SK-N-SH (cell line): ENCODE measurements around the gene EOGT. TPM values are rescaled to one million over a fixed set of nuclear protein-coding genes. Genes with fewer than 3 reads are reported as not detected.

Experiments
- CTCF ChIA-PET: fragments of 300-600, 350-600 bp; formaldehyde crosslinking; extraction: SDS; loops from one replicate; lab custom pipeline; 2021; lab: Yijun Ruan, JAX
- POLR2A ChIA-PET: fragments of 350-600 bp; sonication (Branson Sonifier 250); formaldehyde crosslinking; extraction: SDS; loops from one replicate; lab custom pipeline; 2020; ENCODE audit warnings: antibody characterized with exemption, inconsistent platforms; lab: Yijun Ruan, JAX
- DNase-seq: peaks from one replicate; pipeline ENCODE4 v3.0.0; 2012
- H2AFZ ChIP-seq: fragments of 200-600 bp; sonication (generic); 2 replicates; pipeline ENCODE4 v1.8.1; 2016; ENCODE audit warnings: antibody characterized with exemption, mild to moderate bottlenecking, low read depth
- H3F3A ChIP-seq: fragments of 200-600 bp; sonication (generic); replicated peaks from 2 replicates; pipeline ENCODE3; 2016; ENCODE audit warnings: antibody characterized with exemption, mild to moderate bottlenecking; ENCODE audit not compliant: insufficient read depth
- H3K27ac ChIP-seq, 2 experiments: fragments of 200-500 bp in 1 of 2; fragments of 200-600 bp in 1 of 2; sonication (Bioruptor generic) in 1 of 2; sonication (generic), shearing (Covaris generic) in 1 of 2; 2 replicates each; pipeline versions ENCODE4 v1.5.1 to v1.6.1; 2014 to 2016; ENCODE audit warnings: low read depth in 2 of 2, inconsistent platforms in 1 of 2, low read length in 1 of 2, mild to moderate bottlenecking in 1 of 2, mixed read lengths in 1 of 2
- H3K27me3 ChIP-seq: fragments of 200-600 bp; sonication (generic), shearing (Covaris generic); 2 replicates; pipeline ENCODE4 v1.6.1; 2016; ENCODE audit warnings: mixed run types; ENCODE audit not compliant: insufficient read depth
- H3K36me3 ChIP-seq, 2 experiments: fragments of 200-500 bp in 1 of 2; fragments of 200-600 bp in 1 of 2; sonication (Bioruptor generic) in 1 of 2; sonication (generic) in 1 of 2; replicated peaks in 1 of 2; 2 replicates each; pipeline versions ENCODE3 to v1.5.1; 2014 to 2016; ENCODE audit warnings: low read length in 1 of 2, mild to moderate bottlenecking in 1 of 2; ENCODE audit not compliant: insufficient read depth in 2 of 2, control insufficient read depth in 1 of 2
- H3K4me1 ChIP-seq, 2 experiments: fragments of 200-500 bp in 1 of 2; fragments of 200-600 bp in 1 of 2; sonication (Bioruptor generic) in 1 of 2; sonication (generic), shearing (Covaris generic) in 1 of 2; 2 replicates each; pipeline versions ENCODE4 v1.5.1 to v1.6.1; 2014 to 2016; ENCODE audit warnings: low read depth in 1 of 2, low read length in 1 of 2, mixed run types in 1 of 2; ENCODE audit not compliant: insufficient read depth in 2 of 2, control insufficient read depth in 1 of 2
- H3K4me2 ChIP-seq: fragments of 200-600 bp; sonication (generic), shearing (Covaris generic); 2 replicates; pipeline ENCODE4 v1.6.1; 2017; ENCODE audit warnings: mixed run types
- H3K4me3 ChIP-seq, 2 experiments: fragments of 200-500 bp in 1 of 2; fragments of 200-600 bp in 1 of 2; sonication (Bioruptor generic) in 1 of 2; sonication (generic), shearing (Covaris generic) in 1 of 2; 2 replicates each; pipeline versions ENCODE4 v1.5.1 to v1.8.1; 2014 to 2016; ENCODE audit warnings: low read depth in 2 of 2, inconsistent platforms in 1 of 2, low read length in 1 of 2, mild to moderate bottlenecking in 1 of 2, mixed read lengths in 1 of 2, moderate library complexity in 1 of 2
- H3K79me2 ChIP-seq: fragments of 200-600 bp; sonication (generic); 2 replicates; pipeline ENCODE4 v1.8.1; 2017; ENCODE audit warnings: mild to moderate bottlenecking; ENCODE audit not compliant: insufficient read depth
- H3K9ac ChIP-seq: fragments of 200-600 bp; sonication (generic); 2 replicates; pipeline ENCODE4 v1.6.1; 2017; ENCODE audit warnings: mixed run types
- H3K9me2 ChIP-seq: fragments of 200-600 bp; sonication (generic); 2 replicates; pipeline ENCODE4 v1.6.1; 2017; ENCODE audit warnings: mixed run types
- H3K9me3 ChIP-seq: fragments of 200-600 bp; sonication (generic); 2 replicates; pipeline ENCODE4 v1.6.1; 2017; ENCODE audit warnings: mixed run types, mild to moderate bottlenecking, moderate library complexity
- H4K20me1 ChIP-seq: fragments of 200-600 bp; sonication (generic); 2 replicates; pipeline ENCODE4 v1.6.1; 2017; ENCODE audit warnings: mild to moderate bottlenecking, mixed run types; ENCODE audit not compliant: insufficient read depth
- CHD2 ChIP-seq: fragments of 150-350 bp; IDR thresholded peaks from 2 replicates; pipeline ENCODE4 v1.6.1; 2018; ENCODE audit warnings: low read length; ENCODE audit not compliant: partially characterized antibody
- ELF1 ChIP-seq: IDR thresholded peaks from 2 replicates; pipeline ENCODE4 v1.4.0; 2012
- EZH2phosphoT487 ChIP-seq: fragments of 200-600 bp; sonication (generic); IDR thresholded peaks from 2 replicates; pipeline ENCODE4 v1.6.1; 2017; ENCODE audit warnings: low read depth, mixed run types, mild to moderate bottlenecking, antibody characterized with exemption, moderate library complexity, borderline replicate concordance
- FOXM1 ChIP-seq: IDR thresholded peaks from 2 replicates; pipeline ENCODE4 v1.4.0; 2012; ENCODE audit warnings: low read depth, mild to moderate bottlenecking
- GATA2 ChIP-seq: sonication (generic); formaldehyde crosslinking; IDR thresholded peaks from 2 replicates; pipeline ENCODE4 v1.5.0; 2020; ENCODE audit warnings: mild to moderate bottlenecking, missing genetic modification reagents
- NRF1 ChIP-seq: IDR thresholded peaks from 2 replicates; pipeline ENCODE4 v1.6.1; 2012; ENCODE audit warnings: low read depth, mild to moderate bottlenecking, low read length
- PBX3 ChIP-seq: IDR thresholded peaks from 2 replicates; pipeline ENCODE4; 2012
- RAD21 ChIP-seq: IDR thresholded peaks from 2 replicates; pipeline ENCODE4 v1.6.1; 2012; ENCODE audit warnings: mild to moderate bottlenecking, low read length
- RCOR1 ChIP-seq: fragments of 150-350 bp; IDR thresholded peaks from 2 replicates; pipeline ENCODE4 v1.6.1; 2017; ENCODE audit warnings: antibody characterized with exemption, low read length
- SIN3A ChIP-seq: IDR thresholded peaks from 2 replicates; pipeline ENCODE4 v1.6.1; 2012; ENCODE audit warnings: low read depth, mild to moderate bottlenecking, low read length, moderate library complexity, borderline replicate concordance
- SMC3 ChIP-seq: IDR thresholded peaks from 2 replicates; pipeline ENCODE4 v1.6.1; 2012; ENCODE audit warnings: low read depth, low read length, improper control_type of control experiment
- TAF1 ChIP-seq: IDR thresholded peaks from 2 replicates; pipeline ENCODE4 v1.6.1; 2012; ENCODE audit warnings: low read depth, mild to moderate bottlenecking, low read length, moderate library complexity, borderline replicate concordance
- TCF12 ChIP-seq: IDR thresholded peaks from 2 replicates; pipeline ENCODE4 v1.4.0; 2012
- TEAD4 ChIP-seq: IDR thresholded peaks from 2 replicates; pipeline ENCODE4 v1.4.0; 2012; ENCODE audit warnings: mild to moderate bottlenecking, borderline replicate concordance; ENCODE audit not compliant: insufficient read depth
- WGBS: methylation state at CpG from one replicate; pipeline ENCODE4 v1.1.6; 2017; ENCODE audit warnings: low lambda C conversion rate; 5-methylcytosine and 5-hydroxymethylcytosine counted together
- polyA plus RNA-seq, 3 experiments: library from polyadenylated mRNA; depleted of rRNA; stranded (reverse); fragments of >200 nt; gene quantifications; 2 replicates each; pipeline ENCODE4 v1.2.3, GENCODE V29; 2012
- TF ChIP-seq, protein P1 (sequence below): fragments of 150-350 bp; IDR thresholded peaks from 2 replicates; pipeline ENCODE4 v1.6.1; 2016; ENCODE audit warnings: mild to moderate bottlenecking, low read depth, low read length
- TF ChIP-seq, protein P2 (sequence below): fragments of 200-600 bp; sonication (generic); IDR thresholded peaks from 2 replicates; pipeline ENCODE4 v1.6.1; 2017; ENCODE audit warnings: antibody characterized with exemption, mild to moderate bottlenecking, moderate library complexity
- TF ChIP-seq, protein P3 (sequence below): IDR thresholded peaks from 2 replicates; pipeline ENCODE4 v1.4.0; 2012; ENCODE audit warnings: low read depth, borderline replicate concordance

The EOGT gene
- polyA plus RNA-seq, 1 of the 3 experiments (the other 2 are of a cell fraction) = 6.0 TPM

DNA sequence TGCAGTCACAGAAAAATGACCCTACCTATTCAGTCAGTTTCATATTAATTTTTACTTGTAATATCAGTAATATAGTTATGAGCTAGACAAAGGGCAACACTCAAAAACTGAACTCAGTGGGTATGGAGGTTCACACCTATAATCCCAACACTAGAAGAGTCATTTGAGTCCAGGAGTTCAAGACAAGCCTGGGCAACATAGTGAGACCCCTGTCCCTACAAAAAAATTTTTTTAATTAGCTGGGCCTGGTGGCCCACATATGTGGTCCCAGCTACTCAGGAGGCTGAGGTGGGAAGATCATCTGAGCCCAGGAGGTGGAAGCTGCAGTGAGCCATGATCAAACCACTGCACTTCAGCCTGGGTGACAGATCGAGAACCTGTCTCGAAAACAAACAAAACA, 35.5 kb upstream of the EOGT start:
- Histone ChIP-seq H2AFZ (no peak overlapping the region), H3K79me2 (peaks cover 75% of the 10 kb centered on the region), H3K4me3 (no peak overlapping the region), H3K9ac (no peak overlapping the region), H4K20me1 (peaks cover 20% of the 10 kb centered on the region), H3K36me3 (peaks cover 38 to 45% of the 10 kb centered on the region in 2 experiments), H3K4me1 (peaks cover 0 to 2% of the 10 kb centered on the region in 2 experiments; a peak in 2 of 4 replicates), H3K27ac (no peak overlapping the region), H3F3A (peaks cover 8% of the 10 kb centered on the region), H3K4me2 (peak overlapping the region; percentile 96; the same call in 1 of the 2 replicates), H3K9me3 (no peaks in the 10 kb centered on the region), H3K27me3 (no peaks in the 10 kb centered on the region), H3K9me2 (no peaks in the 10 kb centered on the region)
- WGBS = 97% methylated on average over 2 of the region's 2 CpGs
- POLR2A ChIA-PET = no interaction called here
- CTCF ChIA-PET = interaction anchor here (0.7 kb wide), 1 partner anchor 13 kb away, joined by 4 read pairs; no protein-coding TSS in a partner anchor
- DNase-seq = no peak
- TF ChIP-seq GATA2 (no peak), PBX3 (no peak), FOXM1 (no peak), SMC3 (no peak), SIN3A (no peak), TCF12 (no peak), TEAD4 (no peak), EZH2phosphoT487 (no peak)
- TF ChIP-seq, protein P1, sequence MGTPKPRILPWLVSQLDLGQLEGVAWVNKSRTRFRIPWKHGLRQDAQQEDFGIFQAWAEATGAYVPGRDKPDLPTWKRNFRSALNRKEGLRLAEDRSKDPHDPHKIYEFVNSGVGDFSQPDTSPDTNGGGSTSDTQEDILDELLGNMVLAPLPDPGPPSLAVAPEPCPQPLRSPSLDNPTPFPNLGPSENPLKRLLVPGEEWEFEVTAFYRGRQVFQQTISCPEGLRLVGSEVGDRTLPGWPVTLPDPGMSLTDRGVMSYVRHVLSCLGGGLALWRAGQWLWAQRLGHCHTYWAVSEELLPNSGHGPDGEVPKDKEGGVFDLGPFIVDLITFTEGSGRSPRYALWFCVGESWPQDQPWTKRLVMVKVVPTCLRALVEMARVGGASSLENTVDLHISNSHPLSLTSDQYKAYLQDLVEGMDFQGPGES = no peak

DNA sequence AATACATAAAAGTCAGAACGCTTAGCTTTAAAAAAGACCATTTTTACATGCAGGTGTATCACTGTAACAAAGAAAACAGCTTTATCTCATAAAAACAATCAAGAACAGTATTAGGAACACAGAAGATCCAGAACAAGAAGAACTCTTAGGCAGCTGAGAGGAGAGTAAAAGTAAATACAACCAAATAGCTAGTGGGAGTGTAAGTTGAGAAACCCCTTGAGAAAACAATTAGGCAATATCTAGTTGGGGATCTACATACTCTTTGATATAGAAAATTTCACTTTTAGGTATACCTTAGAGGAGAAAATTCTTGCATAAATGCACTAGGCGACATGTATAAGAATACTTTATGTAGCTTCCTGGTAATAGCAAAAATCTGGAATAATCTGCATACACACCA, 31.1 kb upstream of the EOGT start:
- POLR2A ChIA-PET = no interaction called here
- Histone ChIP-seq H3K4me3 (no peak overlapping the region), H3K4me1 (no peaks in the 10 kb centered on the region), H3K9me2 (no peaks in the 10 kb centered on the region)
- TF ChIP-seq PBX3 (no peak), TCF12 (no peak), CHD2 (no peak), TEAD4 (no peak), TAF1 (no peak), NRF1 (no peak), ELF1 (no peak), RCOR1 (no peak), RAD21 (no peak)
- TF ChIP-seq, protein P1 = no peak
- TF ChIP-seq, protein P2, sequence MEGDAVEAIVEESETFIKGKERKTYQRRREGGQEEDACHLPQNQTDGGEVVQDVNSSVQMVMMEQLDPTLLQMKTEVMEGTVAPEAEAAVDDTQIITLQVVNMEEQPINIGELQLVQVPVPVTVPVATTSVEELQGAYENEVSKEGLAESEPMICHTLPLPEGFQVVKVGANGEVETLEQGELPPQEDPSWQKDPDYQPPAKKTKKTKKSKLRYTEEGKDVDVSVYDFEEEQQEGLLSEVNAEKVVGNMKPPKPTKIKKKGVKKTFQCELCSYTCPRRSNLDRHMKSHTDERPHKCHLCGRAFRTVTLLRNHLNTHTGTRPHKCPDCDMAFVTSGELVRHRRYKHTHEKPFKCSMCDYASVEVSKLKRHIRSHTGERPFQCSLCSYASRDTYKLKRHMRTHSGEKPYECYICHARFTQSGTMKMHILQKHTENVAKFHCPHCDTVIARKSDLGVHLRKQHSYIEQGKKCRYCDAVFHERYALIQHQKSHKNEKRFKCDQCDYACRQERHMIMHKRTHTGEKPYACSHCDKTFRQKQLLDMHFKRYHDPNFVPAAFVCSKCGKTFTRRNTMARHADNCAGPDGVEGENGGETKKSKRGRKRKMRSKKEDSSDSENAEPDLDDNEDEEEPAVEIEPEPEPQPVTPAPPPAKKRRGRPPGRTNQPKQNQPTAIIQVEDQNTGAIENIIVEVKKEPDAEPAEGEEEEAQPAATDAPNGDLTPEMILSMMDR = no peak
- TF ChIP-seq, protein P3, sequence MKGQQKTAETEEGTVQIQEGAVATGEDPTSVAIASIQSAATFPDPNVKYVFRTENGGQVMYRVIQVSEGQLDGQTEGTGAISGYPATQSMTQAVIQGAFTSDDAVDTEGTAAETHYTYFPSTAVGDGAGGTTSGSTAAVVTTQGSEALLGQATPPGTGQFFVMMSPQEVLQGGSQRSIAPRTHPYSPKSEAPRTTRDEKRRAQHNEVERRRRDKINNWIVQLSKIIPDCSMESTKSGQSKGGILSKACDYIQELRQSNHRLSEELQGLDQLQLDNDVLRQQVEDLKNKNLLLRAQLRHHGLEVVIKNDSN = no peak
- TF ChIP-seq, all 33 proteins: peak for 0
- CTCF ChIA-PET = interaction anchor here (0.9 to 1.4 kb wide), 4 partner anchors 13 to 32 kb away, joined by 3 read pairs; partner anchors contain the start of gene EOGT
- Histone ChIP-seq H3K9ac (no peak overlapping the region), H2AFZ (no peak overlapping the region), H4K20me1 (peaks cover 11% of the 10 kb centered on the region; the same call in 1 of the 2 replicates), H3F3A (peaks cover 2% of the 10 kb centered on the region), H3K27me3 (no peaks in the 10 kb centered on the region), H3K79me2 (peaks cover 59% of the 10 kb centered on the region), H3K9me3 (no peaks in the 10 kb centered on the region), H3K4me2 (no peak overlapping the region), H3K36me3 (peaks cover 65 to 77% of the 10 kb centered on the region in 2 experiments), H3K27ac (no peak overlapping the region)
- no peak for DNase-seq
- WGBS = 95% methylated on average over 2 of the region's 2 CpGs
